HG02678 (cell line): ENCODE results near the gene TOMM40L.
"Not testable (repeated sequence)": the region's sequence is repeated elsewhere in the genome, so short reads cannot be mapped to it uniquely, and the experiment has no call there.

Experiments
- ATAC-seq: cut with Tn5 transposase; IDR thresholded peaks from one replicate; pipeline ENCODE4 v1.9.1; 2021; ENCODE audit warnings: mild to moderate bottlenecking, moderate library complexity; ENCODE audit not compliant: unreplicated experiment

Gene TOMM40L

DNA sequence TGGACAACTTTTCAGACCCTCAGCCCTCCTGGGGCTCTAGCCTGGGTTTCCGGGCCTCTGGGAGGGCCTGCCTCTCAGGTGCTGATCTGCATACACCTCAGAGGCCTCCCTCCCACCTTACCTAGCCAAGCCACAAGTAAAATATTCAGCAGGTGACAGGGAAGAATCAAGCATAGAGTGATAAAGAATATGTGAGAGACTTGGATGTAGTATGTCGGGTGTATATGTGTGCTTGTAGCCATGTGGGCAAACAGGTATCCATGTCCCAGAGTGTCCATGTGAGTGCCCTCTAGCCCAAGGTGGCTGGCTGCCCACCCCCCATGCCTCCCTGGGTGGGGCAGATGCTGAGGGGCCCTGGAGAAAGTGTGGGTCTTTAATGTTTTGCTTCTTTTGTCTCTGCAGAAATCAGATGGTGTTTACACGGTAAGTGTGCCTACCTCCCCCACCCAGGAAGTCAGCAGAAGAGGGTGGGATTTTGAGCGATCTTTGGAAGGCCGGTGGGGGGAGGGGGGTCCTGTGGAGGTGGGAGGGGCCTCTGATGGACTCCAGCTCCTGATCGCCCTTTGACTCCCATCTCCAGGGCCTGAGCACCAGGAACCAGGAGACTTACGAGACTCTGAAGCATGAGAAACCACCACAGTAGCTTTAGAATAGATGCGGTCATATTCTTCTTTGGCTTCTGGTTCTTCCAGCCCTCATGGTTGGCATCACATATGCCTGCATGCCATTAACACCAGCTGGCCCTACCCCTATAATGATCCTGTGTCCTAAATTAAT, 7.4 kb upstream of the TOMM40L start:
- no peak for ATAC-seq

DNA sequence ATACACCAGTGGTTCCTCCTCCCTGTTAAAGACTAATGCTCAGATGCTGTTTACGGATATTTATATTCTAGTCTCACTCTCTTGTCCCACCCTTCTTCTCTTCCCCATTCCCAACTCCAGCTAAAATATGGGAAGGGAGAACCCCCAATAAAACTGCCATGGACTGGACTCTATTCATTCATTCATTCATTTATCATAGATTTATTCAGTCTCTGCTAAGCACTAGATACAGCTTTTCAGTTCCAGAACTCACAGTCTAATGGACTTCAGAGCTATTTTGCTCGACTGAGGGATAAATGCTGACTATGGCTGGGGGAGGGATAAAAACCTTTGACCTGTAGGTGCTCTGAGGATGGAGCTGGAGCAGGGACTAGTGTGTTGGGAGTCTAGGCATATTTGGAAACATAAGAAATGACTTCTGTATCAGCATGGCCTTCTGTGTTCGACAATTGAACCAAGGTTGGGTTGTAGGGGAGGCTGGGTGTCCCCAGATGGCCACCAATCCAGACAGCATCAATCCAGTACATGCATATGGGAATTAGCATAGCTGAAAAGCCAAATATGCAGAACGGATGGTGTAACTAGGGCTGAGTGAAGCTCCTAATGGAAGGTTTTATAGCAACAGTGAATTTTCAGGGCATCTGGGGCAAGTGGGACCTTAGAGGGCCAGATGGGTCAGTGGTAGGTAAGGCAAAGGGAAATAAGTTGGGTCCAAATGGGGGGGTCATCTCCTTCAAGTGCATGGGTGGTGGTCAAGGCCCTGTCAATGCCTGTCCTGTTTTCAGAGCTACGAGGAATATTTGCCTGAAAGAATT, 6.6 kb upstream of the TOMM40L start:
- ATAC-seq, result no peak

GRCh38 chr1:161220002-161220401, 5.9 kb upstream of the TOMM40L start:
- no peak for ATAC-seq

DNA sequence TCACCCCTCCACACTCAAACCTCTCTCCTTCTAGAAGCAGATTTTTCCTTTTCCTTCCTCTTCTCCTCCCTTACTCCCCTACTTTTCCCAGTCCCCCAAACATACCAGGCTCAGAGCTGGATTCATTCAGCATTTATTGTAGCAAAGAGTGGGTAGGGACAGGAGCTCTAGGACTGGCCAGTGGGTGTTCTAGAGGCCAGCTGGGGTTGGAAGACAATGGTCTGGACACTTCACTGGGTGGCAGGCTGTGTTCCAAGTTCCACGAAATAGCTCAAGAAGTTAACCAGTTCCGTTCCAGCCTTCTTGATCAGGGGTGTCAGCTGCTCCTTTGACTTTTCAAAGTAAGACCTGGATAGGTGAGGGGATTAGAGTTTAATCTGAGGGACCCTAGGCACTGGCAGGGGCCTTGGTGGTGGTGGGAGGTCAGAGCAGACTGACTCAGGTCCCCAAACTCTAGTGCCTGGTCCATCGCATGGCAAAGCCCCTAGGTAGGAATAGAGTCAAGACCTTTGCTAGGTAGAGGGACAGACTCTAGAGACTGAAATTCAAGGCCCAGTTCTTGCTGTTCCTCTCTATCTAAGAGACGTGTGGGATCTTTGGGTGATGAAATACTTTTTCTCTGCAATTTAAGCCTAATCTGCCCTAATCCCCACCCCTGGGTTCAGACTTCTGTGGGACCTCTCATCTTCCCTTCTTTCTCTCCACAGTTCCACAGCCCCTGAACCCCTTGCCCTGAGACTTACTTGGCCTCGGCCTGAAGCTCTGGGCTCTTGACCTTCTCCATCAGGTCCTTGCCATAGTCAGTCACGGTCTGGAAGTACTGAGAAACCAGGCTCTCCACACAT, 3.5 kb upstream of the TOMM40L start:
- ATAC-seq, result no peak

- ATAC-seq, result no peak
Measured at GRCh38 chr1:161223805-161224694, 1.8 kb upstream of the TOMM40L start.

DNA sequence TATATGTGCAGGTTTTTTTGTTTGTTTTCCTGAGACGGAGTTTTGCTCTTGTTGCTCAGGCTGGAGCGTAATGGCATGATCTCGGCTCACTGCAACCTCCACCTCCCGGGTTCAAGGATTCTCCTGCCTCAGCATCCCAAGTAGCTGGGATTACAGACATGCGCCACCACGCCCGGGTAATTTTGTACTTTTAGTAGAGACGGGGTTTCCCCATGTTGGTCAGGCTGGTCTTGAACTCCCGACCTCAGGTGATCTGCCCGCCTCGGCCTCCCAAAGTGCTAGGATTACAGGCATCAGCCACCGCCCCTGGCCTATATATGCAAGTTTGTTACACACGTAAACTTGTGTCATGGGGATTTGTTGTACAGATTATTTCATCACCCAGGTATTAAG, 1.2 kb upstream of the TOMM40L start:
- ATAC-seq, result not testable (repeated sequence)

GRCh38 chr1:161225178-161225533, 704 bp upstream of the TOMM40L start:
- ATAC-seq, result no peak

DNA sequence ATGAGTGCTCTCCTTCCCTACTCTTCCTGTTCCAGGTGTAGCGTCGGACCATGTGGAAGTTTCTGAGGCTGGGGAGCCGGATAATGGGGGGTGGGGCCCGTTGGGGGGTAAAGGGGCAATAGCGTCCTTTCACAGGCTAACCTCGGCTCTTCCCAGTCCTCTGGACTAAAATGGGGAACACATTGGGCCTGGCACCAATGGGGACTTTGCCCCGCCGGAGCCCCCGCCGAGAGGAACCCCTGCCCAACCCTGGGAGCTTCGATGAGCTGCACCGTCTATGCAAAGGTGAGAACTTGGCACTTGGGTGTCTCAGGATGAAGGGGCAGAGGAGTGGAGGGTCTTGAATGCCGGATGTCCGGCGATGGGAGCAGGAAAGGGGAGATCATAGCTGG, 456 bp downstream of the TOMM40L start:
- ATAC-seq, result no peak

- no peak for ATAC-seq
Measured at GRCh38 chr1:161226759-161227158, 899 bp downstream of the TOMM40L start.

DNA sequence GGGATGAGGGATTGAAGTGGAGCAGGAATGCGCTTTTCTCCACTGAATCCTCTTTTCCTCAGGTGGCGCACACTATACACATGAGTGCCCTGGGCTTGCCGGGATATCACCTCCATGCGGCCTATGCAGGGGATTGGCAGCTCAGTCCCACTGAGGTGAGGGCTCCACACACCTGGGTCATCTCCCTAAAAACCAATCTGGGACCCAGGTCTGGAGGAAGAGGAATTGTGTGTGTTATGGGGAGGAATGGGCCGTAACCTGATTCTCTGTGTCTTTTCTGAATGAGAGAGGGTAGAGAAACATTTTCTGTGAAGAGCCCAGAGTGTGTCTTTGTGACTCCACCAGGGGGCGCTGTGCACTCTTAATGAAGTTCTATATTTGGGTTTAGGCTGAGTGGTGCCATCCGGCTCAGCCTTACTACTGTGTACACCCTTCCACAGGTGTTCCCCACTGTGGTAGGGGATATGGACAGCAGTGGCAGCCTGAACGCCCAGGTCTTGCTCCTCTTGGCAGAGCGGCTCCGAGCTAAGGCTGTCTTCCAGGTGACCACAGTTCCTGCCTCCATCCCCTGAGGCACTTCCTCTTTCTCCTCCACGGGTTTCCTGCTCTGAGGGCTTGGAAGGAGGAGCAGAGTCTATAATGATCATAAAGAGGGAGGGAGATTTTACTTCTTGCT, 1.5 kb downstream of the TOMM40L start:
- peak; percentile 32 for ATAC-seq

DNA sequence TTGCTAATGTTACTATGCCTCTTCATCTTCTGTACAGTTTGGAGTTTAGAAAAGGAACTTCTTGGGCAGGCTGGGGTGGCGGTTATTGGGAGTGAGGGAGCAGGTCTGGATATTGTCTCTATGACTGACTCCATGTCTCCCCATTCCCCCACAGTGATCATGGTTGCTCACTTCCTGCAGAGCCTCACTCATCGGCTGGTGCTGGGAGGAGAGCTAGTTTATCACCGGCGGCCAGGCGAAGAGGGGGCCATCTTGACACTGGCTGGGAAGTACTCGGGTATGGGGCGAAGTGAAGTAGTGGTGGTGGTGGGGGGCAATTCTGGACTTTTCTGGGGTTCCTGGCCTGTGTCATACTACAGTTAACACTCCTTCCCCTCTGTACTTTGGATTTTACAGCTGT, 2.2 kb downstream of the TOMM40L start:
- ATAC-seq, result no peak

GRCh38 chr1:161229896-161230295, 4.0 kb downstream of the TOMM40L start:
- no peak for ATAC-seq

- no peak for ATAC-seq
Measured at GRCh38 chr1:161230762-161231161, 4.9 kb downstream of the TOMM40L start.

DNA sequence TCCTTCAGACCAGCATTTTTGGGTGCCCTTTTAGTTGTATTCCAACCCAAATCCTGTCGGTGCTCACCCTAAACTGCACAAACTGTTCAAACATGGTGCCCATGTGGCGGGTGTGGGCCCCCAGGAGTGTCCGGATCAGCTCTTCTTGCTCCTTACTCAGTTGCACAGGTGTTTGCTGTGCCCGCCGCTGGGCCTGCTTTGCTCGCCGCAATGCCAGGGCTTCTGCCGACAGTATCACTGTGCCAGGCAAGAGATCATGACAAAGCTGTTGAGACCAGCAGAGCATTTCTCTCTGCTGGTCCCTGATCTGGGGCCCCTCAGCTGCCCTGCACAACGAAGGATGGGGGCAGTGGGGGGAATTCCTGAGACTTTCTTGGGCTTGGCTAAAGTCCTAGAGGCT, 7.2 kb downstream of the TOMM40L start:
- ATAC-seq, result no peak

- no peak for ATAC-seq
Measured at GRCh38 chr1:161235957-161236775, 10.3 kb downstream of the TOMM40L start.

DNA sequence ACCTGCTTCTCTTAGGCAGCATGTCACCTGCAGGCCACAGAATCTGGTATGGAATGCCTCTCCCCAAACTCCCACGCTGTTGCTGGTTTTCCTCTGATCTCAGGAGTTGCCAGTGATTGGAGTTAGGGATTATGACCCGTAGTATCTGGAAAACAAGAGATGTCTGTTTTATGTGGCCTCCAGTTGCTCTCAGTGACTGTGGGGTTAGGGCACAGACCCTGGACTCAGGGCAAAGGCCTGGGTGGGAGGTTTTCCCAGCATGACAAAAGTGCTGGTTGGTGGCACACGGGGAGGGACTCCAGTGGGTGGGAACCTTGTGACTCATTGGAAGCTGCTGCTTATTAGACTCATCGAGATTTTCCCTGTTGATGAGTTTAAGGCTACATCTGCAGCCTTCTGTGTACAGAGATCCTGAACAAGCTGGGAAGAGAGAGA, 12.2 kb downstream of the TOMM40L start, which contains the start of gene NR1I3:
Gene NR1I3, minus strand, starts transcription at position 165 of the 435 bp plus-strand sequence. CDS start 1,638 bp downstream, outside the sequence.
- no peak for ATAC-seq

GRCh38 chr1:161241682-161242081, 15.8 kb downstream of the TOMM40L start:
- ATAC-seq, result no peak

GRCh38 chr1:161242313-161242712, 16.5 kb downstream of the TOMM40L start:
- no peak for ATAC-seq

DNA sequence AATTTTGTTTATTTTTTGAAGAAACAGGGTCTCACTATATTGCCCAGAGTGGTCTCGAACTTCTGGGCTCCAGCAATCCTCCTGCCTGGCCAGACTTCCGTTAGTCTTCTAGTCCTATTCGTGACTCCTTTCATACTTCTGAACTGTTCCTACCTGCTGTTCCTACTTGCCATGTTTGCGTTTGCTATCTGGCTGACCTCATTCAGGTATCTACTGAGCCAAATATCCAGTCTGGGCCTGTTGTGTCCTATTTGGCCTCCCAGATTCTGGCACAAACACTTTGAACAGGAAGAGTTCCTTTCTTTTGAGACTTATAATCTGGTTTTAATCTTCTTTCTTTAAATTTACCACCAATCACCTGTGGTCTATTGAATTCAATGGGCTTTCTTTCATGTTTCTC, 19.0 kb downstream of the TOMM40L start:
- ATAC-seq, result no peak
